ENCODE measurements around the gene SELE. TPM values are rescaled to one million over a fixed set of nuclear protein-coding genes. Genes with fewer than 3 reads are reported as not detected.

SELE gene
- total RNA-seq (2014; rRNA removed; shearing (Covaris generic)) = not detected in 2 replicates

GRCh38 chr1:169733924-169734323, at the start of gene SELE:
Gene SELE, minus strand, starts transcription at chr1:169734079. Its CDS starts 467 bp downstream, at chr1:169733612.
- no peak for DNase-seq (ENCODE audit: low spot score)

- no peak for DNase-seq (ENCODE audit: low spot score)
These were observed 48.7 kb upstream of the SELE start for GRCh38 chr1:169782596-169782995.

GRCh38 chr1:169779970-169780369, 46.1 kb upstream of the SELE start:
- DNase-seq (ENCODE audit: low spot score) = peak; percentile 69

- DNase-seq (ENCODE audit: low spot score) = no peak
These were observed 45.3 kb upstream of the SELE start for GRCh38 chr1:169779150-169779549.

GRCh38 chr1:169776440-169776839, 42.6 kb upstream of the SELE start:
- DNase-seq (ENCODE audit: low spot score) = no peak

- no peak for DNase-seq (ENCODE audit: low spot score)
These were observed 34.3 kb upstream of the SELE start for GRCh38 chr1:169768161-169768560.

- no peak for DNase-seq (ENCODE audit: low spot score)
These were observed 31.9 kb upstream of the SELE start for GRCh38 chr1:169765580-169766331.

- DNase-seq (ENCODE audit: low spot score) = no peak
These were observed 31.0 kb upstream of the SELE start for GRCh38 chr1:169764919-169765318.

GRCh38 chr1:169762699-169763098, 28.8 kb upstream of the SELE start:
- no peak for DNase-seq (ENCODE audit: low spot score)

- no peak for DNase-seq (ENCODE audit: low spot score)
These were observed 25.2 kb upstream of the SELE start for GRCh38 chr1:169759038-169759437.

GRCh38 chr1:169753549-169753948, 19.7 kb upstream of the SELE start:
- no peak for DNase-seq (ENCODE audit: low spot score)

- DNase-seq (ENCODE audit: low spot score) = no peak
These were observed 16.2 kb upstream of the SELE start for GRCh38 chr1:169750041-169750440.

GRCh38 chr1:169746550-169746949, 12.7 kb upstream of the SELE start:
- no peak for DNase-seq (ENCODE audit: low spot score)

- DNase-seq (ENCODE audit: low spot score) = peak; percentile 37
These were observed 11.4 kb upstream of the SELE start for GRCh38 chr1:169745015-169745861.

GRCh38 chr1:169741666-169742394, 8.0 kb upstream of the SELE start:
- peak; percentile 51 for DNase-seq (ENCODE audit: low spot score)

- DNase-seq (ENCODE audit: low spot score) = no peak
These were observed 6.1 kb upstream of the SELE start for GRCh38 chr1:169739980-169740379.

- no peak for DNase-seq (ENCODE audit: low spot score)
These were observed 2.4 kb downstream of the SELE start for GRCh38 chr1:169731446-169731845.

GRCh38 chr1:169729991-169730390, 3.9 kb downstream of the SELE start:
- no peak for DNase-seq (ENCODE audit: low spot score)

- no peak for DNase-seq (ENCODE audit: low spot score)
These were observed 6.6 kb downstream of the SELE start for GRCh38 chr1:169727307-169727706.

GRCh38 chr1:169726851-169727250, 7.0 kb downstream of the SELE start:
- no peak for DNase-seq (ENCODE audit: low spot score)

GRCh38 chr1:169725930-169726329, 7.9 kb downstream of the SELE start:
- no peak for DNase-seq (ENCODE audit: low spot score)

GRCh38 chr1:169724168-169724567, 9.7 kb downstream of the SELE start:
- DNase-seq (ENCODE audit: low spot score) = no peak

Data from A172 (cell line).